Gastrocnemius medialis (tissue), 4 donors: ENCODE measurements around the gene PDXK. TPM values are rescaled to one million over a fixed set of nuclear protein-coding genes. Genes with fewer than 3 reads are reported as not detected.

Experiments used
- ATAC-seq, 2 donors: fragments of 150-250 bp; one replicate each; pipeline ENCODE4 v1.9.1; 2016
- DNase-seq, 2 donors: peaks; one replicate each; pipeline ENCODE4 v3.0.0-alpha.2; 2019
- H3K27ac ChIP-seq, 4 donors: fragments of 200-600 bp; sonication (generic); 1 replicate in 1 of 4; 2 replicates in 3 of 4; pipeline ENCODE4 v1.5.1; 2016 to 2018; ENCODE audit warnings: mild to moderate bottlenecking in 2 of 4, moderate library complexity in 1 of 4
- H3K27me3 ChIP-seq, 3 donors: fragments of 200-600 bp; sonication (generic) in 2 of 3; 1 replicate in 1 of 3; 2 replicates in 2 of 3; pipeline versions ENCODE4 v1.5.1 to v1.6.0; 2016 to 2019; ENCODE audit warnings: mild to moderate bottlenecking in 1 of 3, moderate library complexity in 1 of 3
- H3K36me3 ChIP-seq, 2 donors: fragments of 200-600 bp; sonication (generic) in 1 of 2; one replicate each; pipeline ENCODE4 v1.5.1; 2017 to 2018
- H3K4me1 ChIP-seq, 2 donors: fragments of 200-600 bp; sonication (generic) in 1 of 2; one replicate each; pipeline ENCODE4 v1.5.1; 2016 to 2017; ENCODE audit warnings: mild to moderate bottlenecking in 2 of 2
- H3K4me3 ChIP-seq, 4 donors: fragments of 200-600 bp; sonication (generic) in 3 of 4; 1 replicate in 1 of 4; 2 replicates in 3 of 4; pipeline ENCODE4 v1.5.1; 2016 to 2019; ENCODE audit warnings: mild to moderate bottlenecking in 2 of 4
- H3K9me3 ChIP-seq, 3 donors: fragments of 200-600 bp; sonication (generic) in 2 of 3; 1 replicate in 1 of 3; 2 replicates in 2 of 3; pipeline ENCODE4 v1.5.1; 2016 to 2019
- CTCF ChIP-seq, 5 experiments: fragments of 450-650 bp in 3 of 5; fragments of 200-600 bp in 2 of 5; sonication (generic) in 2 of 5; IDR thresholded peaks in 4 of 5; conservative IDR thresholded peaks in 1 of 5; 1 replicate in 4 of 5; 2 replicates in 1 of 5; pipeline ENCODE4 v1.5.1; 2016 to 2019; ENCODE audit warnings: antibody characterized with exemption in 5 of 5, mild to moderate bottlenecking in 3 of 5, moderate library complexity in 3 of 5
- POLR2A ChIP-seq, 2 donors: fragments of 450-650 bp; IDR thresholded peaks; one replicate each; pipeline ENCODE4 v1.6.1; 2017; ENCODE audit warnings: antibody characterized with exemption in 2 of 2, mild to moderate bottlenecking in 2 of 2, moderate library complexity in 2 of 2
- in situ Hi-C, 4 donors: fragments of 200-750 bp; cut with MboI; loops; one replicate each; pipeline versions ENCODE4 v1.15.0 to v1.8.0; 2017; ENCODE audit warnings: low sequenced_read_pairs in 4 of 4
- intact Hi-C: fragments of 100-400 bp; cut with DNase I; formaldehyde crosslinking; loops from one replicate; pipeline ENCODE4 v1.15.1; 2023; ENCODE audit warnings: low total_unique reads
- total RNA-seq, 4 donors: library from RNA; depleted of rRNA; stranded (reverse); fragments of >200 nt; gene quantifications; one replicate each; pipeline versions ENCODE4 v1.1.0 to v1.2.3, GENCODE V29; 2016

PDXK gene
- total RNA-seq, 4 donors from 2014 or later: 12.4 to 39.2 (median 21.9) TPM

GRCh38 chr21:43763901-43764523, 45.1 kb downstream of the PDXK start:
- Histone ChIP-seq H3K4me3 (no peak overlapping the region), H3K27ac (no peak overlapping the region), H3K36me3 (no peaks in the 10 kb centered on the region), H3K9me3 (no peaks in the 10 kb centered on the region), H3K4me1 (no peaks in the 10 kb centered on the region), H3K27me3 (no peaks in the 10 kb centered on the region)
- intact Hi-C loops (no loop called here), in situ Hi-C loops (no loop called here)
- no peak for TF ChIP-seq POLR2A (IDR thresholded peaks at IDR 0.05)
- no peak for TF ChIP-seq CTCF (IDR thresholded peaks at IDR 0.05 in 4 of 5, conservative IDR thresholded peaks at IDR 0.05 in 1 of 5)
- ATAC-seq: no peak
- no peak for DNase-seq

GRCh38 chr21:43764576-43765495, 45.9 kb downstream of the PDXK start:
- Histone ChIP-seq H3K27me3 (no peaks in the 10 kb centered on the region), H3K4me3 (no peak overlapping the region), H3K27ac (no peak overlapping the region), H3K4me1 (no peaks in the 10 kb centered on the region), H3K36me3 (no peaks in the 10 kb centered on the region), H3K9me3 (no peaks in the 10 kb centered on the region)
- TF ChIP-seq POLR2A (IDR thresholded peaks at IDR 0.05) (no peak), CTCF (IDR thresholded peaks at IDR 0.05 in 4 of 5, conservative IDR thresholded peaks at IDR 0.05 in 1 of 5) (no peak)
- DNase-seq (no peak), ATAC-seq (no peak)
- intact Hi-C loops (no loop called here), in situ Hi-C loops (no loop called here)

GRCh38 chr21:43766734-43767497, 48.0 kb downstream of the PDXK start:
- TF ChIP-seq CTCF (IDR thresholded peaks at IDR 0.05 in 4 of 5, conservative IDR thresholded peaks at IDR 0.05 in 1 of 5) (no peak), POLR2A (IDR thresholded peaks at IDR 0.05) (no peak)
- Histone ChIP-seq H3K4me1 (no peaks in the 10 kb centered on the region), H3K36me3 (no peaks in the 10 kb centered on the region), H3K27me3 (no peaks in the 10 kb centered on the region), H3K4me3 (no peak overlapping the region), H3K27ac (no peak overlapping the region), H3K9me3 (no peaks in the 10 kb centered on the region)
- in situ Hi-C loops (no loop called here), intact Hi-C loops (no loop called here)
- ATAC-seq (no peak), DNase-seq (no peak)

- H3K36me3 ChIP-seq: peaks cover 0 to under 1% of the 10 kb centered on the region in 2 donors
- H3K27me3 ChIP-seq: no peaks in the 10 kb centered on the region
- intact Hi-C loops: no loop called here
- no peak for DNase-seq
- TF ChIP-seq POLR2A (IDR thresholded peaks at IDR 0.05): no peak
- no peak for TF ChIP-seq CTCF (IDR thresholded peaks at IDR 0.05 in 4 of 5, conservative IDR thresholded peaks at IDR 0.05 in 1 of 5)
- ATAC-seq: no peak
- in situ Hi-C loops: no loop called here
- no peak overlapping the region for H3K4me3 ChIP-seq
- no peaks in the 10 kb centered on the region for H3K9me3 ChIP-seq
- no peak overlapping the region for H3K27ac ChIP-seq
- no peaks in the 10 kb centered on the region for H3K4me1 ChIP-seq
These were observed 48.6 kb downstream of the PDXK start for GRCh38 chr21:43767498-43767983.
